CD14-positive monocyte (primary cell): ENCODE measurements around the gene MIGA2. TPM values are rescaled to one million over a fixed set of nuclear protein-coding genes. Genes with fewer than 3 reads are reported as not detected.

Source experiments
- DNase-seq, 3 donors: peaks; one replicate each; pipeline ENCODE4 v3.0.0-alpha.2; 2011 to 2022
- H2AFZ ChIP-seq: 2 replicates; pipeline ENCODE4 v1.6.0; 2012; ENCODE audit warnings: mild to moderate bottlenecking, low read depth, low read length, inconsistent platforms; ENCODE audit not compliant: insufficient read depth, poor library complexity, severe bottlenecking
- H3K27ac ChIP-seq, 2 donors: 1 replicate in 1 of 2; 2 replicates in 1 of 2; pipeline ENCODE4 v1.5.1; 2012 to 2013; ENCODE audit warnings: low read length in 2 of 2, control low read depth in 1 of 2, inconsistent platforms in 1 of 2, low read depth in 1 of 2, mild to moderate bottlenecking in 1 of 2
- H3K27me3 ChIP-seq, 2 donors: one replicate each; pipeline versions ENCODE4 v1.6.0 to v1.6.1; 2011 to 2013; ENCODE audit warnings: low read length in 2 of 2; ENCODE audit not compliant: control insufficient read depth in 2 of 2, insufficient read depth in 2 of 2
- H3K36me3 ChIP-seq, 2 donors: replicated peaks in 1 of 2; 1 replicate in 1 of 2; 2 replicates in 1 of 2; pipeline versions ENCODE4 v1.5.1 to v1.6.1; 2012 to 2013; ENCODE audit warnings: low read length in 2 of 2, control low read depth in 1 of 2, inconsistent platforms in 1 of 2, mild to moderate bottlenecking in 1 of 2; ENCODE audit not compliant: insufficient read depth in 2 of 2, control insufficient read depth in 1 of 2
- H3K4me1 ChIP-seq, 2 donors: 1 replicate in 1 of 2; 2 replicates in 1 of 2; pipeline versions ENCODE4 v1.5.1 to v1.6.1; 2012 to 2013; ENCODE audit warnings: low read length in 2 of 2, control low read depth in 1 of 2, inconsistent platforms in 1 of 2, mild to moderate bottlenecking in 1 of 2, moderate library complexity in 1 of 2; ENCODE audit not compliant: insufficient read depth in 2 of 2, control insufficient read depth in 1 of 2
- H3K4me2 ChIP-seq: replicated peaks from 2 replicates; pipeline ENCODE3; 2012; ENCODE audit warnings: low read length, moderate library complexity, mild to moderate bottlenecking; ENCODE audit not compliant: poor library complexity, severe bottlenecking; ENCODE audit errors: extremely low read depth
- H3K4me3 ChIP-seq, 3 experiments: fragments of 200-600 bp in 1 of 3; sonication (generic) in 1 of 3; replicated peaks in 1 of 3; 1 replicate in 2 of 3; 2 replicates in 1 of 3; pipeline ENCODE4 v1.5.1; 2011 to 2013; ENCODE audit warnings: low read length in 3 of 3, mild to moderate bottlenecking in 3 of 3, control low read depth in 2 of 3, low read depth in 2 of 3, inconsistent platforms in 1 of 3, moderate library complexity in 1 of 3
- H3K79me2 ChIP-seq: 2 replicates; pipeline ENCODE4 v1.6.0; 2012; ENCODE audit warnings: mild to moderate bottlenecking, control low read depth, inconsistent platforms, low read length, moderate library complexity; ENCODE audit not compliant: insufficient read depth
- H3K9ac ChIP-seq: 2 replicates; pipeline ENCODE4 v1.6.0; 2017; ENCODE audit warnings: low read length, mild to moderate bottlenecking; ENCODE audit not compliant: insufficient read depth, poor library complexity, severe bottlenecking
- H3K9me3 ChIP-seq, 2 donors: replicated peaks in 1 of 2; 1 replicate in 1 of 2; 2 replicates in 1 of 2; pipeline versions ENCODE4 v1.5.1 to v1.6.1; 2012 to 2013; ENCODE audit warnings: low read length in 2 of 2, control low read depth in 1 of 2; ENCODE audit not compliant: control insufficient read depth in 1 of 2, insufficient read depth in 1 of 2
- H4K20me1 ChIP-seq: 2 replicates; pipeline ENCODE4 v1.6.0; 2012; ENCODE audit warnings: mild to moderate bottlenecking, low read length, control low read depth, moderate library complexity; ENCODE audit not compliant: insufficient read depth
- H3K27ac Mint-ChIP-seq, 7 donors: one replicate each; pipeline ENCODE4 v1.8.0; 2020; ENCODE audit warnings: mild to moderate bottlenecking in 7 of 7, mixed read lengths in 7 of 7, moderate library complexity in 6 of 7, inconsistent platforms in 2 of 7
- H3K27me3 Mint-ChIP-seq, 3 donors: one replicate each; pipeline ENCODE4 v1.8.0; 2021 to 2022; ENCODE audit warnings: low read depth in 3 of 3, mild to moderate bottlenecking in 3 of 3, mixed read lengths in 3 of 3, moderate library complexity in 3 of 3, inconsistent platforms in 1 of 3
- H3K36me3 Mint-ChIP-seq, 2 donors: one replicate each; pipeline ENCODE4 v1.8.0; 2020; ENCODE audit warnings: mixed read lengths in 2 of 2, inconsistent platforms in 1 of 2, mild to moderate bottlenecking in 1 of 2
- H3K4me1 Mint-ChIP-seq: one replicate; pipeline ENCODE4 v1.8.0; 2020; ENCODE audit warnings: mild to moderate bottlenecking, mixed read lengths
- H3K4me3 Mint-ChIP-seq, 2 donors: one replicate each; pipeline ENCODE4 v1.8.0; 2020; ENCODE audit warnings: mild to moderate bottlenecking in 2 of 2, mixed read lengths in 2 of 2, moderate library complexity in 1 of 2
- H3K9me3 Mint-ChIP-seq, 7 donors: one replicate each; pipeline ENCODE4 v1.8.0; 2020 to 2022; ENCODE audit warnings: mixed read lengths in 7 of 7, mild to moderate bottlenecking in 6 of 7, moderate library complexity in 6 of 7, inconsistent platforms in 2 of 7
- WGBS: methylation state at CpG from one replicate; pipeline ENCODE4 v1.1.5; 2013; ENCODE audit warnings: missing lambda C conversion rate; ENCODE audit not compliant: insufficient coverage; 5-methylcytosine and 5-hydroxymethylcytosine counted together
- intact Hi-C, 2 donors: fragments of 100-400 bp; cut with micrococcal nuclease; formaldehyde crosslinking; loops; one replicate each; pipeline versions ENCODE4 v1.15.0 to v1.15.1; 2023
- polyA plus RNA-seq, 3 donors: library from polyadenylated mRNA; depleted of rRNA in 1 of 3; unstranded in 2 of 3; stranded (reverse) in 1 of 3; fragments of 300-500 nt in 2 of 3; fragments of >200 nt in 1 of 3; fragmentation: Illumina TruSeq in 2 of 3; gene quantifications; 1 replicate in 2 of 3; 2 replicates in 1 of 3; pipeline ENCODE4 v1.2.3, GENCODE V29; 2012 to 2021
- TF ChIP-seq, protein P1 (sequence below): fragments of 200-600 bp; IDR thresholded peaks from one replicate; pipeline ENCODE4 v1.8.0; 2022; ENCODE audit warnings: antibody characterized with exemption, mild to moderate bottlenecking

The MIGA2 gene
- polyA plus RNA-seq, 3 donors = 1.9 to 45.4 (median 5.9) TPM

DNA sequence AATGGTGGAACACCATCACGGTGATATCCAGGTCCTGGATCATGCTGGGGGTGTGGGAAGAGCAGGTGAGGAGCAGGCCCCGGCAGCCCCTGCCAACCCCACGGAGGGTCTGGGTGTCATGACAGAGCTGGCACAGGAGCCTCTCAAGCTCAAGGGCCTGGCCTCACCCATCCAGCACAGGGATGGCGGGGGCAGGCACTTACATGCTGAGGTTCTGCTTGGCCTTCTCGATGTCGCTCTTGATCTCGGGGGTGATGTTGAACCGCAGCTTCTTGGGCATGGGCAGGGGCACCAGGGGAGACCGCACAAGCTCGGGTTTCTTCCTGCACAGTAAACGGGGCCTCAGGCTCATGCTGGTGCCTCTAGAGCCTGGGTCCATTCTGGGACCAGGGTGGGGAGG is 61.9 kb downstream of the MIGA2 start:
- no peaks in the 10 kb centered on the region for H3K27me3 ChIP-seq
- no peak for DNase-seq
- H3K27ac ChIP-seq = no peak overlapping the region
- intact Hi-C loops = no loop called here
- Mint-ChIP-seq H3K36me3 (peaks cover 27 to 38% of the 10 kb centered on the region in 2 donors), H3K9me3 (no peaks in the 10 kb centered on the region), H3K27ac (no peak overlapping the region), H3K27me3 (peaks cover 0 to 1% (median 0%) of the 10 kb centered on the region in 3 donors), H3K4me3 (no peak overlapping the region), H3K4me1 (no peaks in the 10 kb centered on the region)
- H3K9ac ChIP-seq = no peak overlapping the region
- H4K20me1 ChIP-seq = no peaks in the 10 kb centered on the region
- no peaks in the 10 kb centered on the region for H3K4me1 ChIP-seq
- H3K79me2 ChIP-seq = no peaks in the 10 kb centered on the region
- no peak overlapping the region for H3K4me2 ChIP-seq
- peaks cover 21 to 46% of the 10 kb centered on the region in 2 donors for H3K36me3 ChIP-seq
- TF ChIP-seq, protein P1, sequence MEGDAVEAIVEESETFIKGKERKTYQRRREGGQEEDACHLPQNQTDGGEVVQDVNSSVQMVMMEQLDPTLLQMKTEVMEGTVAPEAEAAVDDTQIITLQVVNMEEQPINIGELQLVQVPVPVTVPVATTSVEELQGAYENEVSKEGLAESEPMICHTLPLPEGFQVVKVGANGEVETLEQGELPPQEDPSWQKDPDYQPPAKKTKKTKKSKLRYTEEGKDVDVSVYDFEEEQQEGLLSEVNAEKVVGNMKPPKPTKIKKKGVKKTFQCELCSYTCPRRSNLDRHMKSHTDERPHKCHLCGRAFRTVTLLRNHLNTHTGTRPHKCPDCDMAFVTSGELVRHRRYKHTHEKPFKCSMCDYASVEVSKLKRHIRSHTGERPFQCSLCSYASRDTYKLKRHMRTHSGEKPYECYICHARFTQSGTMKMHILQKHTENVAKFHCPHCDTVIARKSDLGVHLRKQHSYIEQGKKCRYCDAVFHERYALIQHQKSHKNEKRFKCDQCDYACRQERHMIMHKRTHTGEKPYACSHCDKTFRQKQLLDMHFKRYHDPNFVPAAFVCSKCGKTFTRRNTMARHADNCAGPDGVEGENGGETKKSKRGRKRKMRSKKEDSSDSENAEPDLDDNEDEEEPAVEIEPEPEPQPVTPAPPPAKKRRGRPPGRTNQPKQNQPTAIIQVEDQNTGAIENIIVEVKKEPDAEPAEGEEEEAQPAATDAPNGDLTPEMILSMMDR = no peak
- no peak overlapping the region for H2AFZ ChIP-seq
- H3K9me3 ChIP-seq = no peaks in the 10 kb centered on the region
- WGBS = 98% methylated on average over 10 of the region's 11 CpGs
- no peak overlapping the region for H3K4me3 ChIP-seq

GRCh38 chr9:129100383-129101169 is 64.2 kb downstream of the MIGA2 start:
- Histone ChIP-seq H3K4me3 (no peak overlapping the region), H2AFZ (no peak overlapping the region), H3K36me3 (peaks cover 12 to 36% of the 10 kb centered on the region in 2 donors), H3K4me2 (no peak overlapping the region), H3K4me1 (no peaks in the 10 kb centered on the region), H3K79me2 (no peaks in the 10 kb centered on the region), H3K9ac (no peak overlapping the region), H3K9me3 (no peaks in the 10 kb centered on the region), H4K20me1 (no peaks in the 10 kb centered on the region), H3K27ac (no peak overlapping the region), H3K27me3 (no peaks in the 10 kb centered on the region)
- TF ChIP-seq, protein P1 = no peak
- H3K4me3 Mint-ChIP-seq = no peak overlapping the region
- 90% methylated on average over 25 of the region's 28 CpGs for WGBS
- no peaks in the 10 kb centered on the region for H3K4me1 Mint-ChIP-seq
- no peak overlapping the region for H3K27ac Mint-ChIP-seq
- peaks cover 0 to 1% (median 0%) of the 10 kb centered on the region in 3 donors for H3K27me3 Mint-ChIP-seq
- DNase-seq = no peak
- intact Hi-C loops = no loop called here
- H3K9me3 Mint-ChIP-seq = peaks cover 0 to 3% (median 0%) of the 10 kb centered on the region in 7 donors
- peaks cover 29 to 31% of the 10 kb centered on the region in 2 donors for H3K36me3 Mint-ChIP-seq
